GM23248 (cell line): ENCODE results near the gene FCHSD1.

ENCODE experiments used
- EZH2 ChIP-seq: fragments of 200-600 bp; sonication (generic); IDR thresholded peaks from 2 replicates; pipeline ENCODE4 v1.6.1; 2018; ENCODE audit warnings: antibody characterized with exemption, mild to moderate bottlenecking; ENCODE audit not compliant: insufficient read depth, poor library complexity, severe bottlenecking
- EZH2phosphoT487 ChIP-seq: fragments of 200-600 bp; sonication (generic); IDR thresholded peaks from 2 replicates; pipeline ENCODE4 v1.6.1; 2018; ENCODE audit warnings: antibody characterized with exemption, moderate library complexity, mild to moderate bottlenecking, low read depth; ENCODE audit not compliant: insufficient read depth

- no peak for TF ChIP-seq EZH2
- TF ChIP-seq EZH2phosphoT487, result no peak
Measured at GRCh38 chr5:141637123-141637766, 14.0 kb downstream of the FCHSD1 start.
